ENCODE results near the gene MECP2.
A peak's percentile ranks its signal among the peaks of the same experiment; 100 is the strongest.
"Not testable (repeated sequence)": the region's sequence is repeated elsewhere in the genome, so short reads cannot be mapped to it uniquely, and the experiment has no call there.

The MECP2 gene

GRCh38 chrX:154097589-154098541 is at the start of gene MECP2:
MECP2 (minus strand) TSS chrX:154097717.
- peak; percentile 89 to 92 for DNase-seq (ENCODE audit: low read depth in 1 of 2, low spot score in 1 of 2)
- no peak for TF ChIP-seq JUND (IDR thresholded peaks at IDR 0.05; ENCODE audit: low read depth)
- in situ Hi-C loops (cut with HindIII; ENCODE audit: low pct_unique_long_range_greater_than_20kb, low sequenced_read_pairs) = no loop called here

GRCh38 chrX:154144010-154144409 is 46.5 kb upstream of the MECP2 start, which contains the start of gene OPN1LW:
OPN1LW (plus strand) TSS chrX:154144243; CDS start chrX:154144284, 41 bp downstream.
- in situ Hi-C loops (cut with HindIII; ENCODE audit: low pct_unique_long_range_greater_than_20kb, low sequenced_read_pairs); DNase-seq (ENCODE audit: low read depth in 1 of 2, low spot score in 1 of 2): not testable (repeated sequence)

- in situ Hi-C loops (cut with HindIII; ENCODE audit: low pct_unique_long_range_greater_than_20kb, low sequenced_read_pairs) = no loop called here
- no peak for DNase-seq (ENCODE audit: low read depth in 1 of 2, low spot score in 1 of 2)
- no peak for TF ChIP-seq JUND (IDR thresholded peaks at IDR 0.05; ENCODE audit: low read depth)
Measured at GRCh38 chrX:154142950-154143745, 45.6 kb upstream of the MECP2 start.

GRCh38 chrX:154142386-154142785 is 44.9 kb upstream of the MECP2 start:
- no peak for TF ChIP-seq JUND (IDR thresholded peaks at IDR 0.05; ENCODE audit: low read depth)
- in situ Hi-C loops (cut with HindIII; ENCODE audit: low pct_unique_long_range_greater_than_20kb, low sequenced_read_pairs) = no loop called here
- DNase-seq (ENCODE audit: low read depth in 1 of 2, low spot score in 1 of 2) = no peak

GRCh38 chrX:154140742-154141141 is 43.2 kb upstream of the MECP2 start:
- in situ Hi-C loops (cut with HindIII; ENCODE audit: low pct_unique_long_range_greater_than_20kb, low sequenced_read_pairs) = no loop called here
- TF ChIP-seq JUND (IDR thresholded peaks at IDR 0.05; ENCODE audit: low read depth) = no peak
- no peak for DNase-seq (ENCODE audit: low read depth in 1 of 2, low spot score in 1 of 2)

GRCh38 chrX:154140206-154140605 is 42.7 kb upstream of the MECP2 start:
- in situ Hi-C loops (cut with HindIII; ENCODE audit: low pct_unique_long_range_greater_than_20kb, low sequenced_read_pairs) = no loop called here
- TF ChIP-seq JUND (IDR thresholded peaks at IDR 0.05; ENCODE audit: low read depth) = no peak
- no peak for DNase-seq (ENCODE audit: low read depth in 1 of 2, low spot score in 1 of 2)

- in situ Hi-C loops (cut with HindIII; ENCODE audit: low pct_unique_long_range_greater_than_20kb, low sequenced_read_pairs) = no loop called here
- DNase-seq (ENCODE audit: low read depth in 1 of 2, low spot score in 1 of 2) = no peak
- no peak for TF ChIP-seq JUND (IDR thresholded peaks at IDR 0.05; ENCODE audit: low read depth)
Measured at GRCh38 chrX:154138857-154139256, 41.3 kb upstream of the MECP2 start.

- TF ChIP-seq JUND (IDR thresholded peaks at IDR 0.05; ENCODE audit: low read depth) = no peak
- in situ Hi-C loops (cut with HindIII; ENCODE audit: low pct_unique_long_range_greater_than_20kb, low sequenced_read_pairs) = no loop called here
- peak; percentile 21 to 46 for DNase-seq (ENCODE audit: low read depth in 1 of 2, low spot score in 1 of 2)
Measured at GRCh38 chrX:154136627-154137161, 39.2 kb upstream of the MECP2 start.

GRCh38 chrX:154135458-154136229 is 38.1 kb upstream of the MECP2 start:
- in situ Hi-C loops (cut with HindIII; ENCODE audit: low pct_unique_long_range_greater_than_20kb, low sequenced_read_pairs) = no loop called here
- no peak for DNase-seq (ENCODE audit: low read depth in 1 of 2, low spot score in 1 of 2)
- TF ChIP-seq JUND (IDR thresholded peaks at IDR 0.05; ENCODE audit: low read depth) = no peak

- in situ Hi-C loops (cut with HindIII; ENCODE audit: low pct_unique_long_range_greater_than_20kb, low sequenced_read_pairs) = no loop called here
- DNase-seq (ENCODE audit: low read depth in 1 of 2, low spot score in 1 of 2) = no peak
- no peak for TF ChIP-seq JUND (IDR thresholded peaks at IDR 0.05; ENCODE audit: low read depth)
Measured at GRCh38 chrX:154132366-154132765, 34.8 kb upstream of the MECP2 start.

- no peak for TF ChIP-seq JUND (IDR thresholded peaks at IDR 0.05; ENCODE audit: low read depth)
- no peak for DNase-seq (ENCODE audit: low read depth in 1 of 2, low spot score in 1 of 2)
- in situ Hi-C loops (cut with HindIII; ENCODE audit: low pct_unique_long_range_greater_than_20kb, low sequenced_read_pairs) = no loop called here
Measured at GRCh38 chrX:154131955-154132354, 34.4 kb upstream of the MECP2 start.

- in situ Hi-C loops (cut with HindIII; ENCODE audit: low pct_unique_long_range_greater_than_20kb, low sequenced_read_pairs) = no loop called here
Measured at GRCh38 chrX:154126101-154126500, 28.6 kb upstream of the MECP2 start.

More at GRCh38 chrX:154126101-154126500, 28.6 kb upstream of the MECP2 start:
- no peak for TF ChIP-seq JUND (IDR thresholded peaks at IDR 0.05; ENCODE audit: low read depth)
- DNase-seq (ENCODE audit: low read depth in 1 of 2, low spot score in 1 of 2) = no peak
